Measurements from ENCODE around the gene NMNAT2. TPM values are rescaled to one million over a fixed set of nuclear protein-coding genes. Genes with fewer than 3 reads are reported as not detected.

The NMNAT2 gene
- total and polyA plus RNA-seq, 2 of the 4 experiments (the other 2 are of a cell fraction): 0.36 to 2.4 TPM

DNA sequence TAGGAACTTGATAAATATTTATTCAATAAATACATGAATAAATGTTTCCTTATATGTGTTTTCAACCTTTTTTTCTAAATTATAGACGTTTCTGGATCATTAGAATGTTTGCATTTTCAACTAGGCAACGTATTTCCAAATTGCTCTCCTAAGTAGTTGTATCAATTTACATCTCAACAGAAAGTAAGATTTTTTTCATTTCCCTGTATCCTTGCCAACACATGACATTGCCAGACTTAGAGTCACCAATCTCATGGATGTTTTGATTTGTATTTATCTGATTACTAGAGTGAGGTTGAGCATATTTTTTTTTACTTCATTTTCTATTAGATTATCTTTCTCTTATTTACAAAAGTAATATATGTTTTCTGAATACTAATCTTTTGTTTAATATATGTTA lies 31.9 kb upstream of the NMNAT2 start:
- Histone ChIP-seq H3K4me1 (ENCODE audit: control insufficient read depth, insufficient read depth, low read length) (no peaks in the 10 kb centered on the region), H2BK120ac (ENCODE audit: low read depth, low read length) (no peak overlapping the region), H4K91ac (ENCODE audit: insufficient read depth, low read depth, low read length) (no peak overlapping the region), H3K56ac (ENCODE audit: extremely low read depth, insufficient read depth, low read length) (no peak overlapping the region), H3K23ac (ENCODE audit: low read depth, low read length) (no peak overlapping the region), H3K4me2 (ENCODE audit: low read depth, low read length) (no peak overlapping the region), H2AK9ac (replicated peaks; ENCODE audit: low read depth, low read length, poor library complexity) (no peak overlapping the region), H4K20me1 (ENCODE audit: insufficient read depth, low read length) (no peaks in the 10 kb centered on the region), H4K5ac (ENCODE audit: low read depth, low read length) (no peak overlapping the region), H2AK5ac (ENCODE audit: low read depth, low read length) (no peak overlapping the region), H3K18ac (ENCODE audit: low read depth, low read length) (no peak overlapping the region), H3K36me3 (ENCODE audit: control insufficient read depth, insufficient read depth, low read length) (no peaks in the 10 kb centered on the region), H2BK5ac (ENCODE audit: low read depth, low read length, poor library complexity, severe bottlenecking) (no peak overlapping the region), H3K9me3 (ENCODE audit: control insufficient read depth, insufficient read depth, low read length) (no peaks in the 10 kb centered on the region), H2BK20ac (ENCODE audit: low read depth, low read length) (no peak overlapping the region), H3K27ac (ENCODE audit: insufficient read depth, low read length) (no peak overlapping the region), H3K9ac (ENCODE audit: low read depth, low read length) (no peak overlapping the region), H3K14ac (replicated peaks; ENCODE audit: low read depth, low read length) (no peak overlapping the region), H3K4me3 (ENCODE audit: insufficient read depth, low read depth, low read length) (no peak overlapping the region), H3K4ac (ENCODE audit: low read depth, low read length) (no peak overlapping the region), H2BK15ac (ENCODE audit: low read depth, low read length) (no peak overlapping the region), H3K9me1 (ENCODE audit: insufficient read depth, low read length) (no peaks in the 10 kb centered on the region), H3K79me1 (ENCODE audit: low read depth in 1 of 2, low read length in 2 of 2) (no peaks in the 10 kb centered on the region), H4K8ac (ENCODE audit: low read depth in 2 of 2, low read length in 2 of 2) (no peak overlapping the region), H3K27me3 (ENCODE audit: control insufficient read depth, insufficient read depth, low read length) (no peaks in the 10 kb centered on the region), H2AFZ (replicated peaks; ENCODE audit: low read length, poor library complexity) (no peak overlapping the region)
- ChIA-PET CTCF (no interaction called here), POLR2A (ENCODE audit: unreplicated experiment) (no interaction called here)
- no peak for DNase-seq
- in situ Hi-C loops (cut with MboI; ENCODE audit: low sequenced_read_pairs): no loop called here
- ATAC-seq (ENCODE audit: low read depth): no peak
- intact Hi-C loops (cut with micrococcal nuclease): no loop called here
- dilution Hi-C loops (cut with HindIII; ENCODE audit: low sequenced_read_pairs, unreplicated experiment): no loop called here
- BruUV-seq (replicated peaks): no TSS peak
- no CpG with 5 or more reads among the region's 2 CpGs for WGBS, 2 experiments (ENCODE audit: extremely low coverage in 2 of 2, insufficient read length in 1 of 2)
- TF ChIP-seq RFX5 (IDR thresholded peaks at IDR 0.05; ENCODE audit: low read depth, low read length): no peak
- TF ChIP-seq BHLHE40 (IDR thresholded peaks at IDR 0.05; ENCODE audit: low read depth, low read length): no peak
- TF ChIP-seq MXI1 (IDR thresholded peaks at IDR 0.05; ENCODE audit: borderline replicate concordance, low read depth, low read length): no peak
- no peak for TF ChIP-seq FOS (IDR thresholded peaks at IDR 0.05; ENCODE audit: low read depth, low read length)
- TF ChIP-seq CEBPB (IDR thresholded peaks at IDR 0.05; ENCODE audit: low read depth, low read length): no peak
- no peak for TF ChIP-seq POLR2A (IDR thresholded peaks at IDR 0.05; ENCODE audit: low read depth, low read length)
- no peak for TF ChIP-seq MAZ (IDR thresholded peaks at IDR 0.05; ENCODE audit: borderline replicate concordance, low read depth, low read length)
- no peak for TF ChIP-seq NFE2L2 (IDR thresholded peaks at IDR 0.05; ENCODE audit: low read depth, low read length)
- no peak for TF ChIP-seq SMC3 (IDR thresholded peaks at IDR 0.05; ENCODE audit: low read depth, low read length)
- TF ChIP-seq RCOR1 (IDR thresholded peaks at IDR 0.05; ENCODE audit: insufficient replicate concordance, low read length): no peak
- TF ChIP-seq, protein P1, sequence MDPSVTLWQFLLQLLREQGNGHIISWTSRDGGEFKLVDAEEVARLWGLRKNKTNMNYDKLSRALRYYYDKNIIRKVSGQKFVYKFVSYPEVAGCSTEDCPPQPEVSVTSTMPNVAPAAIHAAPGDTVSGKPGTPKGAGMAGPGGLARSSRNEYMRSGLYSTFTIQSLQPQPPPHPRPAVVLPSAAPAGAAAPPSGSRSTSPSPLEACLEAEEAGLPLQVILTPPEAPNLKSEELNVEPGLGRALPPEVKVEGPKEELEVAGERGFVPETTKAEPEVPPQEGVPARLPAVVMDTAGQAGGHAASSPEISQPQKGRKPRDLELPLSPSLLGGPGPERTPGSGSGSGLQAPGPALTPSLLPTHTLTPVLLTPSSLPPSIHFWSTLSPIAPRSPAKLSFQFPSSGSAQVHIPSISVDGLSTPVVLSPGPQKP (IDR thresholded peaks at IDR 0.05; ENCODE audit: borderline replicate concordance, low read depth, low read length): no peak
- TF ChIP-seq MAFK (IDR thresholded peaks at IDR 0.05; ENCODE audit: low read depth, low read length): no peak
- TF ChIP-seq, protein P2, sequence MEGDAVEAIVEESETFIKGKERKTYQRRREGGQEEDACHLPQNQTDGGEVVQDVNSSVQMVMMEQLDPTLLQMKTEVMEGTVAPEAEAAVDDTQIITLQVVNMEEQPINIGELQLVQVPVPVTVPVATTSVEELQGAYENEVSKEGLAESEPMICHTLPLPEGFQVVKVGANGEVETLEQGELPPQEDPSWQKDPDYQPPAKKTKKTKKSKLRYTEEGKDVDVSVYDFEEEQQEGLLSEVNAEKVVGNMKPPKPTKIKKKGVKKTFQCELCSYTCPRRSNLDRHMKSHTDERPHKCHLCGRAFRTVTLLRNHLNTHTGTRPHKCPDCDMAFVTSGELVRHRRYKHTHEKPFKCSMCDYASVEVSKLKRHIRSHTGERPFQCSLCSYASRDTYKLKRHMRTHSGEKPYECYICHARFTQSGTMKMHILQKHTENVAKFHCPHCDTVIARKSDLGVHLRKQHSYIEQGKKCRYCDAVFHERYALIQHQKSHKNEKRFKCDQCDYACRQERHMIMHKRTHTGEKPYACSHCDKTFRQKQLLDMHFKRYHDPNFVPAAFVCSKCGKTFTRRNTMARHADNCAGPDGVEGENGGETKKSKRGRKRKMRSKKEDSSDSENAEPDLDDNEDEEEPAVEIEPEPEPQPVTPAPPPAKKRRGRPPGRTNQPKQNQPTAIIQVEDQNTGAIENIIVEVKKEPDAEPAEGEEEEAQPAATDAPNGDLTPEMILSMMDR (conservative IDR thresholded peaks at IDR 0.05; ENCODE audit: low read depth, low read length): no peak
- TF ChIP-seq, protein P3, sequence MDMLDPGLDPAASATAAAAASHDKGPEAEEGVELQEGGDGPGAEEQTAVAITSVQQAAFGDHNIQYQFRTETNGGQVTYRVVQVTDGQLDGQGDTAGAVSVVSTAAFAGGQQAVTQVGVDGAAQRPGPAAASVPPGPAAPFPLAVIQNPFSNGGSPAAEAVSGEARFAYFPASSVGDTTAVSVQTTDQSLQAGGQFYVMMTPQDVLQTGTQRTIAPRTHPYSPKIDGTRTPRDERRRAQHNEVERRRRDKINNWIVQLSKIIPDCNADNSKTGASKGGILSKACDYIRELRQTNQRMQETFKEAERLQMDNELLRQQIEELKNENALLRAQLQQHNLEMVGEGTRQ (IDR thresholded peaks at IDR 0.05; ENCODE audit: low read depth, low read length): no peak

Measured in IMR-90 (cell line).